ENCODE data around the gene PDLIM7. TPM values are rescaled to one million over a fixed set of nuclear protein-coding genes. Genes with fewer than 3 reads are reported as not detected.

The PDLIM7 gene
- total RNA-seq, 4 donors from 2014 or later, result 316 to 1,085 (median 575) TPM

DNA sequence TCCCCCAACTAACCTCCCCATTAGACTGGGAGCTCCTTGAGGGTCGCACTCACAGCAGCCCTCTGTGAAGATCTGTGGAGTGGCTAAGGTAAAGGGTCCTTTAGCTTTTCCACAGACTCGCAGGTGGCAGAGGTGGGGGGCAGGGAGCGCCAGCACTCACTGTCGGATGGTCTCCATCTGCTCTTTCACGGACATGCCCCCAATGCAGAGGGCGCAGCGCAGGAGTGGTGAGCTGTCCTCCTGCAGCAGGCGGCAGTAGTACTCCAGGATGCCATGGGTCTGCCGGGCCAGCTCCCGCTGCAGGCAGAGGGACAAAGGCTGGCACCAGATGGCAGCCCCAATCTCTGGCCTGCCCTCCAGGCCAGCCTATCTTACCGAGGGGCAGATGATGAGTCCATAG lies 17.1 kb upstream of the PDLIM7 start:
- H3K27me3 ChIP-seq, result no peaks in the 10 kb centered on the region
- peaks cover 21 to 47% (median 32%) of the 10 kb centered on the region in 4 donors for H3K4me1 ChIP-seq
- peaks cover 44 to 64% (median 59%) of the 10 kb centered on the region in 4 donors for H3K36me3 ChIP-seq
- 96% methylated on average over 3 of the region's 11 CpGs for whole genome bisulfite sequencing
- no peak overlapping the region for H3K4me3 ChIP-seq
- H3K9me3 ChIP-seq, result no peaks in the 10 kb centered on the region
- intact Hi-C loops (cut with DNase I), result no loop called here
- H3K27ac ChIP-seq (replicated peaks in 1 of 4), result no peak overlapping the region
- no peak for TF ChIP-seq CTCF (IDR thresholded peaks at IDR 0.05)
- TF ChIP-seq POLR2AphosphoS5 (IDR thresholded peaks at IDR 0.05), result no peak
- no peak for TF ChIP-seq EP300 (IDR thresholded peaks at IDR 0.05)
- TF ChIP-seq POLR2A (IDR thresholded peaks at IDR 0.05; ENCODE audit: low read depth), result no peak
- no peak for DNase-seq (ENCODE audit: extremely low spot score)

DNA sequence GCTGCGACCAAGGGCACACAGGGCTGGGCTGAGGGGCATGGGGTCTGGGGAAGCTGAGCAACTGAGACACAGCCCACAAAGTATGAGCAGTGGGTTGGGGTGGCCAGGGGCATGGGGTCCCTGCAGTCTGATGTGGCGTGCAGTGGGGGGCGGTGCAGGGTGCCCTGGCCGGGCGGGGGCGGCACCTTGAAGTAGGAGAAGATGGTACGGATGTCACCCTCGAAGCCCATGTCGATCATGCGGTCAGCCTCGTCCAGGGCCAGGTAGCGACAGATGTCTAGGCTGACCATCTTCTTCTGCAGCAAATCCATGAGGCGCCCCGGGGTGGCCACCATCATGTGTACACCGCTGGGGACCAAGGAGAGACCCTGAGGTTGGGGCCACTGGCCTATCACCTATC lies 16.1 kb upstream of the PDLIM7 start:
- Histone ChIP-seq H3K9me3 (no peaks in the 10 kb centered on the region), H3K36me3 (peaks cover 41 to 59% (median 56%) of the 10 kb centered on the region in 4 donors), H3K27me3 (no peaks in the 10 kb centered on the region), H3K27ac (replicated peaks in 1 of 4) (no peak overlapping the region), H3K4me3 (no peak overlapping the region), H3K4me1 (peaks cover 18 to 41% (median 31%) of the 10 kb centered on the region in 4 donors)
- 95% methylated on average over 6 of the region's 15 CpGs for WGBS
- no peak for DNase-seq (ENCODE audit: extremely low spot score)
- TF ChIP-seq POLR2AphosphoS5 (IDR thresholded peaks at IDR 0.05), result no peak
- TF ChIP-seq EP300 (IDR thresholded peaks at IDR 0.05), result no peak
- no peak for TF ChIP-seq CTCF (IDR thresholded peaks at IDR 0.05)
- TF ChIP-seq POLR2A (IDR thresholded peaks at IDR 0.05; ENCODE audit: low read depth), result no peak
- intact Hi-C loops (cut with DNase I), result no loop called here

GRCh38 chr5:177512736-177513380 lies 15.5 kb upstream of the PDLIM7 start:
- Histone ChIP-seq H3K4me1 (peaks cover 18 to 41% (median 31%) of the 10 kb centered on the region in 4 donors), H3K27me3 (no peaks in the 10 kb centered on the region), H3K4me3 (no peak overlapping the region), H3K9me3 (no peaks in the 10 kb centered on the region), H3K27ac (replicated peaks in 1 of 4) (no peak overlapping the region), H3K36me3 (peaks cover 41 to 59% (median 56%) of the 10 kb centered on the region in 4 donors)
- 92% methylated on average over 12 of the region's 16 CpGs for WGBS
- DNase-seq (ENCODE audit: extremely low spot score), result no peak
- no peak for TF ChIP-seq POLR2AphosphoS5 (IDR thresholded peaks at IDR 0.05)
- no peak for TF ChIP-seq EP300 (IDR thresholded peaks at IDR 0.05)
- TF ChIP-seq CTCF (IDR thresholded peaks at IDR 0.05), result no peak
- TF ChIP-seq POLR2A (IDR thresholded peaks at IDR 0.05; ENCODE audit: low read depth), result no peak
- intact Hi-C loops (cut with DNase I), result no loop called here

GRCh38 chr5:177511796-177512675 lies 14.6 kb upstream of the PDLIM7 start:
- no peak for DNase-seq (ENCODE audit: extremely low spot score)
- Histone ChIP-seq H3K4me1 (peaks cover 18 to 38% (median 28%) of the 10 kb centered on the region in 4 donors), H3K4me3 (no peak overlapping the region), H3K36me3 (peaks cover 41 to 59% (median 56%) of the 10 kb centered on the region in 4 donors), H3K27me3 (no peaks in the 10 kb centered on the region), H3K9me3 (no peaks in the 10 kb centered on the region), H3K27ac (replicated peaks in 1 of 4) (no peak overlapping the region)
- TF ChIP-seq POLR2A (IDR thresholded peaks at IDR 0.05; ENCODE audit: low read depth) (no peak), POLR2AphosphoS5 (IDR thresholded peaks at IDR 0.05) (no peak), CTCF (IDR thresholded peaks at IDR 0.05) (no peak), EP300 (IDR thresholded peaks at IDR 0.05) (no peak)
- WGBS, result 93% methylated on average over 27 of the region's 34 CpGs
- intact Hi-C loops (cut with DNase I), result no loop called here
